GM18498 (cell line): Measurements from ENCODE around the gene RBFOX1.

ENCODE experiments used
- ATAC-seq: cut with Tn5 transposase; IDR thresholded peaks from one replicate; pipeline ENCODE4 v1.9.1; 2021; ENCODE audit warnings: mild to moderate bottlenecking, moderate library complexity; ENCODE audit not compliant: unreplicated experiment

RBFOX1 gene

GRCh38 chr16:7334801-7335560 lies 2.3 kb downstream of the RBFOX1 start:
- ATAC-seq, result no peak

GRCh38 chr16:7335991-7336634 lies 3.5 kb downstream of the RBFOX1 start:
- no peak for ATAC-seq

GRCh38 chr16:7336742-7337141 lies 4.1 kb downstream of the RBFOX1 start:
- no peak for ATAC-seq

GRCh38 chr16:7338826-7339225 lies 6.2 kb downstream of the RBFOX1 start:
- no peak for ATAC-seq

- ATAC-seq, result no peak
These were observed 7.1 kb downstream of the RBFOX1 start for GRCh38 chr16:7339700-7340099.

GRCh38 chr16:7340938-7341337 lies 8.3 kb downstream of the RBFOX1 start:
- no peak for ATAC-seq

GRCh38 chr16:7342598-7342997 lies 10.0 kb downstream of the RBFOX1 start:
- no peak for ATAC-seq

- ATAC-seq, result no peak
These were observed 10.6 kb downstream of the RBFOX1 start for GRCh38 chr16:7343243-7343642.

- ATAC-seq, result no peak
These were observed 12.5 kb downstream of the RBFOX1 start for GRCh38 chr16:7344830-7345780.

GRCh38 chr16:7350806-7351205 lies 18.2 kb downstream of the RBFOX1 start:
- ATAC-seq, result no peak

- no peak for ATAC-seq
These were observed 19.2 kb downstream of the RBFOX1 start for GRCh38 chr16:7351610-7352510.

GRCh38 chr16:7355758-7356157 lies 23.1 kb downstream of the RBFOX1 start:
- ATAC-seq, result no peak

- no peak for ATAC-seq
These were observed 28.9 kb downstream of the RBFOX1 start for GRCh38 chr16:7361416-7362129.

- ATAC-seq, result no peak
These were observed 29.6 kb downstream of the RBFOX1 start for GRCh38 chr16:7362231-7362630.

GRCh38 chr16:7363422-7364417 lies 31.1 kb downstream of the RBFOX1 start:
- no peak for ATAC-seq

GRCh38 chr16:7366041-7366440 lies 33.4 kb downstream of the RBFOX1 start:
- no peak for ATAC-seq

- no peak for ATAC-seq
These were observed 34.6 kb downstream of the RBFOX1 start for GRCh38 chr16:7366993-7367880.

- ATAC-seq, result no peak
These were observed 36.6 kb downstream of the RBFOX1 start for GRCh38 chr16:7369204-7369603.
